Endothelial cell of umbilical vein (primary cell): ENCODE measurements around the gene MEI4.

Experiments
- CTCF ChIP-seq, 2 donors: IDR thresholded peaks; 1 replicate in 1 of 2; 2 replicates in 1 of 2; pipeline ENCODE4 v1.5.1; 2011; ENCODE audit warnings: low read length in 2 of 2, mild to moderate bottlenecking in 2 of 2, moderate library complexity in 2 of 2, control low read depth in 1 of 2, inconsistent platforms in 1 of 2, low read depth in 1 of 2; ENCODE audit not compliant: insufficient read depth in 1 of 2; ENCODE audit errors: extremely low read depth in 1 of 2
- EZH2 ChIP-seq: IDR thresholded peaks from 2 replicates; pipeline ENCODE4 v1.6.1; 2012; ENCODE audit warnings: borderline replicate concordance, low read depth, mild to moderate bottlenecking, moderate library complexity, low read length, inconsistent platforms; ENCODE audit not compliant: severe bottlenecking
- GATA2 ChIP-seq: IDR thresholded peaks from 2 replicates; pipeline ENCODE4 v1.7.0; 2011; ENCODE audit warnings: low read depth, mild to moderate bottlenecking, moderate library complexity, mixed read lengths, low read length; ENCODE audit not compliant: insufficient read length, insufficient read depth
- JUN ChIP-seq: IDR thresholded peaks from 2 replicates; pipeline ENCODE4 v1.6.1; 2011; ENCODE audit warnings: borderline replicate concordance, low read depth; ENCODE audit not compliant: insufficient read length, insufficient read depth
- MAX ChIP-seq: IDR thresholded peaks from 2 replicates; pipeline ENCODE4 v1.6.1; 2011; ENCODE audit not compliant: insufficient read depth, insufficient read length
- MYC ChIP-seq: IDR thresholded peaks from one replicate; pipeline ENCODE4 v1.6.1; 2011; ENCODE audit warnings: mild to moderate bottlenecking, low read depth, low read length
- POLR2A ChIP-seq: IDR thresholded peaks from 2 replicates; pipeline ENCODE4 v1.6.1; 2012; ENCODE audit warnings: low read depth, mild to moderate bottlenecking, control low read depth, low read length
- POLR2AphosphoS5 ChIP-seq: IDR thresholded peaks from 2 replicates; pipeline ENCODE4 v1.6.1; 2012; ENCODE audit warnings: low read depth, mild to moderate bottlenecking, control low read depth, low read length, moderate library complexity; ENCODE audit not compliant: insufficient read depth

- TF ChIP-seq CTCF (IDR thresholded peaks at IDR 0.05; ENCODE audit: extremely low read depth in 1 of 2, insufficient read depth in 1 of 2, low read depth in 1 of 2, low read length in 2 of 2) (no peak), JUN (no peak), POLR2A (no peak), POLR2AphosphoS5 (no peak), EZH2 (no peak), MYC (no peak), MAX (no peak), GATA2 (no peak)
These were observed 319.5 kb downstream of the MEI4 start for GRCh38 chr6:77972334-77972733.
